Stomach (tissue), 4 donors: ENCODE data around the gene NRG2.

Experiments
- POLR2A ChIP-seq, 4 donors: fragments of 450-650 bp; IDR thresholded peaks; one replicate each; pipeline ENCODE4 v1.6.1; 2016; ENCODE audit warnings: antibody characterized with exemption in 4 of 4, control low read depth in 2 of 4, mild to moderate bottlenecking in 1 of 4, moderate library complexity in 1 of 4
- POLR2AphosphoS5 ChIP-seq, 3 donors: sonication (generic); formaldehyde crosslinking; IDR thresholded peaks; one replicate each; pipeline ENCODE4 v1.6.1; 2016; ENCODE audit warnings: antibody characterized with exemption in 3 of 3
- TF ChIP-seq, protein P1 (sequence below), 7 experiments: fragments of 450-650 bp in 4 of 7; fragments of 200-600 bp in 3 of 7; sonication (generic) in 3 of 7; IDR thresholded peaks; one replicate each; pipeline ENCODE4 v1.5.1; 2016 to 2019; ENCODE audit warnings: antibody characterized with exemption in 7 of 7, control low read depth in 2 of 7, mild to moderate bottlenecking in 1 of 7

DNA sequence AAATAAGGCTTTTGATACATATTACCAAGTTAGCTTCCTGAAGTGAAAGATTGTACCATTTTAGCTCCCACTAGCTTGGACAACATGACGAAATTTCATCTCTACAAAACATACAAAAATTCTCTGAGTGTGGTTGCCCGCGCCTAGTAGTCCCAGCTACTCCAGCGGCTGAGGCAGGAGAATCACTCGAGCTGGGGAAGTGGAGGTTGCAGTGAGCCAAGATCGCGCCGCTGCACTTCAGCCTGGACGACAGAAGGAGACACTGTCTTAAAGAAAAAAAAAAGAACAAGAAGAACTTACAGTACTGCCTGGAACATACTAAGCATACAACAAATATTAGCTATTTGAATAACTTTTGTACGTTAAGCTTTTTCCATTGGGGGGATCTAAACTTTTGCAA is 29.7 kb upstream of the NRG2 start:
- TF ChIP-seq POLR2AphosphoS5 (IDR thresholded peaks at IDR 0.05) (no peak), POLR2A (IDR thresholded peaks at IDR 0.05) (no peak)
- TF ChIP-seq, protein P1, sequence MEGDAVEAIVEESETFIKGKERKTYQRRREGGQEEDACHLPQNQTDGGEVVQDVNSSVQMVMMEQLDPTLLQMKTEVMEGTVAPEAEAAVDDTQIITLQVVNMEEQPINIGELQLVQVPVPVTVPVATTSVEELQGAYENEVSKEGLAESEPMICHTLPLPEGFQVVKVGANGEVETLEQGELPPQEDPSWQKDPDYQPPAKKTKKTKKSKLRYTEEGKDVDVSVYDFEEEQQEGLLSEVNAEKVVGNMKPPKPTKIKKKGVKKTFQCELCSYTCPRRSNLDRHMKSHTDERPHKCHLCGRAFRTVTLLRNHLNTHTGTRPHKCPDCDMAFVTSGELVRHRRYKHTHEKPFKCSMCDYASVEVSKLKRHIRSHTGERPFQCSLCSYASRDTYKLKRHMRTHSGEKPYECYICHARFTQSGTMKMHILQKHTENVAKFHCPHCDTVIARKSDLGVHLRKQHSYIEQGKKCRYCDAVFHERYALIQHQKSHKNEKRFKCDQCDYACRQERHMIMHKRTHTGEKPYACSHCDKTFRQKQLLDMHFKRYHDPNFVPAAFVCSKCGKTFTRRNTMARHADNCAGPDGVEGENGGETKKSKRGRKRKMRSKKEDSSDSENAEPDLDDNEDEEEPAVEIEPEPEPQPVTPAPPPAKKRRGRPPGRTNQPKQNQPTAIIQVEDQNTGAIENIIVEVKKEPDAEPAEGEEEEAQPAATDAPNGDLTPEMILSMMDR (IDR thresholded peaks at IDR 0.05): no peak
